ENCODE measurements around the gene TMC8. TPM values are rescaled to one million over a fixed set of nuclear protein-coding genes. Genes with fewer than 3 reads are reported as not detected.

The TMC8 gene
- polyA plus RNA-seq, 1 of the 3 experiments (the other 2 are of a cell fraction), result 0.18 TPM

- no peak for TF ChIP-seq GATA2 (CRISPR knock-in tag; IDR thresholded peaks at IDR 0.05)
Observed at GRCh38 chr17:78183916-78184315, 53.3 kb downstream of the TMC8 start (continued).

GRCh38 chr17:78184351-78184750 is 53.8 kb downstream of the TMC8 start:
- no peak overlapping the region for H3K27ac ChIP-seq (ENCODE audit: low read depth in 2 of 2, low read length in 1 of 2)
- H3K79me2 ChIP-seq (ENCODE audit: insufficient read depth), result peaks cover 46% of the 10 kb centered on the region
- no peaks in the 10 kb centered on the region for H3K27me3 ChIP-seq (ENCODE audit: insufficient read depth)
- H3F3A ChIP-seq (replicated peaks; ENCODE audit: insufficient read depth), result no peaks in the 10 kb centered on the region
- ChIA-PET CTCF (interaction anchor here (4.8 to 7.7 kb wide), 3 partner anchors 10 to 71 kb away, joined by 25 to 70 read pairs (median 59); no protein-coding TSS in a partner anchor), POLR2A (interaction anchor here (0.8 to 1.5 kb wide), 2 partner anchors 9 to 15 kb away, joined by 3 to 4 read pairs; no protein-coding TSS in a partner anchor)
- WGBS (ENCODE audit: low lambda C conversion rate), result 93% methylated on average over 10 of the region's 10 CpGs
- no peak overlapping the region for H3K4me3 ChIP-seq (ENCODE audit: low read depth in 2 of 2, low read length in 1 of 2)
- no peaks in the 10 kb centered on the region for H3K9me2 ChIP-seq
- H3K9me3 ChIP-seq, result no peaks in the 10 kb centered on the region
- DNase-seq, result no peak
- H3K4me2 ChIP-seq, result no peak overlapping the region
- no peak overlapping the region for H2AFZ ChIP-seq (ENCODE audit: low read depth)
- no peak overlapping the region for H3K9ac ChIP-seq
- no peak for TF ChIP-seq SIN3A (IDR thresholded peaks at IDR 0.05; ENCODE audit: borderline replicate concordance, low read depth, low read length)
- no peak for TF ChIP-seq REST (IDR thresholded peaks at IDR 0.05; ENCODE audit: low read depth, low read length)
- no peak for TF ChIP-seq NRF1 (IDR thresholded peaks at IDR 0.05; ENCODE audit: low read depth, low read length)
- H3K36me3 ChIP-seq (replicated peaks in 1 of 2; ENCODE audit: control insufficient read depth in 1 of 2, insufficient read depth in 2 of 2, low read length in 1 of 2), result no peaks in the 10 kb centered on the region
- peaks cover 7% of the 10 kb centered on the region in 2 experiments; a peak in 2 of 4 replicates for H3K4me1 ChIP-seq (ENCODE audit: control insufficient read depth in 1 of 2, insufficient read depth in 2 of 2, low read depth in 1 of 2, low read length in 1 of 2)
- peaks cover 7% of the 10 kb centered on the region; the same call in 1 of the 2 replicates for H4K20me1 ChIP-seq (ENCODE audit: insufficient read depth)

- no peak for DNase-seq
- 94% methylated on average over 9 of the region's 9 CpGs for WGBS (ENCODE audit: low lambda C conversion rate)
- Histone ChIP-seq H2AFZ (ENCODE audit: low read depth) (no peak overlapping the region), H3F3A (replicated peaks; ENCODE audit: insufficient read depth) (no peaks in the 10 kb centered on the region), H3K4me3 (ENCODE audit: low read depth in 2 of 2, low read length in 1 of 2) (no peak overlapping the region), H3K4me1 (ENCODE audit: control insufficient read depth in 1 of 2, insufficient read depth in 2 of 2, low read depth in 1 of 2, low read length in 1 of 2) (peaks cover 7% of the 10 kb centered on the region in 2 experiments; a peak in 2 of 4 replicates), H3K27ac (ENCODE audit: low read depth in 2 of 2, low read length in 1 of 2) (no peak overlapping the region), H3K9ac (no peak overlapping the region), H3K9me3 (no peaks in the 10 kb centered on the region), H3K79me2 (ENCODE audit: insufficient read depth) (peaks cover 46% of the 10 kb centered on the region), H3K36me3 (replicated peaks in 1 of 2; ENCODE audit: control insufficient read depth in 1 of 2, insufficient read depth in 2 of 2, low read length in 1 of 2) (no peaks in the 10 kb centered on the region), H3K27me3 (ENCODE audit: insufficient read depth) (no peaks in the 10 kb centered on the region), H3K4me2 (no peak overlapping the region), H3K9me2 (no peaks in the 10 kb centered on the region), H4K20me1 (ENCODE audit: insufficient read depth) (peaks cover 7% of the 10 kb centered on the region; the same call in 1 of the 2 replicates)
- POLR2A ChIA-PET, result interaction anchor here (0.8 to 1.5 kb wide), 2 partner anchors 15 to 16 kb away, joined by 3 to 4 read pairs; no protein-coding TSS in a partner anchor
- no peak for TF ChIP-seq USF2 (IDR thresholded peaks at IDR 0.05; ENCODE audit: borderline replicate concordance, low read depth, low read length)
- CTCF ChIA-PET, result interaction anchor here (4.8 to 7.7 kb wide), 3 partner anchors 10 to 72 kb away, joined by 25 to 70 read pairs (median 59); no protein-coding TSS in a partner anchor
Observed at GRCh38 chr17:78184868-78185267, 54.3 kb downstream of the TMC8 start.

Measured in SK-N-SH (cell line).